ENCODE data around the gene MCC.

Gene MCC

GRCh38 chr5:113202746-113203716 is 285.2 kb downstream of the MCC start:
- in situ Hi-C loops (cut with MboI; ENCODE audit: low pct_unique_long_range_greater_than_20kb, low sequenced_read_pairs) = no loop called here
- DNase-seq = no peak

DNA sequence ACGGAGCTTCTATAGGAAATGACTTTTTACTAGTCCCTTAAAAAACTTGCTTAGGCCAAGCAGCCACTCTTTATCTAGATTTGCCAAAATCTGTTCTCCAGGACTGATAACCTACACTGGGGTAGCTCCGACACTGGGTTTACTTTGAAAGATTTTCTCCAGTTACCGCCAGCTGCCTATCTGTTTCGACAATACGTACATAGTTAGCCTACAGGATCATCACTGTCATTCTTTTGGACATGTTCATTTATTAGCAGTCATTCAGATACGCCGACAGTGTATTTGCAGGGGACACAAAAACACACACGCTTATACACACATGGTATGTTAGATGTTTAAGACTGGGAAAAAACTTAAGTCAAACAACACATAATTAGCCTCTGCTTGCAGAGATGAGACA is 286.0 kb downstream of the MCC start:
- in situ Hi-C loops (cut with MboI; ENCODE audit: low pct_unique_long_range_greater_than_20kb, low sequenced_read_pairs) = no loop called here
- no peak for DNase-seq

DNA sequence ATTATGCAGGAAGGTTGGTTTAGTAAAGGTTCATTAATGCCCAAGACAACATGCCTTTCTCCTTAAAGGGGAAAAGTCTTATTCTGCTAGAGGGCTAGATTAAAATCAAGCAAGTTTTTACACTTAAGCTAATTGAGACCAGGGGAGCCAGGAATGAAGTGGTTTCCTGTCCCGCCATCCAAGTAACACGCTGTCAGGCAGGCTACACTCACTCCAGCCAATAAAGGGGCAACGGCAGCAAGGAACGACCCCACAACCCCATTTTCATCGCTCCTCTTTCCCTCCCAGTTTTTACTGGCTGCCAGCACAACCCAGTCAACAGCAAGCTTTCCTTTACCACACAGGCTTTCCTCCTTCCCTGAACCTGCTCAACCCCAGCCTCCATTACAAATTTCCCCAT is 286.5 kb downstream of the MCC start:
- DNase-seq = no peak
- in situ Hi-C loops (cut with MboI; ENCODE audit: low pct_unique_long_range_greater_than_20kb, low sequenced_read_pairs) = no loop called here

DNA sequence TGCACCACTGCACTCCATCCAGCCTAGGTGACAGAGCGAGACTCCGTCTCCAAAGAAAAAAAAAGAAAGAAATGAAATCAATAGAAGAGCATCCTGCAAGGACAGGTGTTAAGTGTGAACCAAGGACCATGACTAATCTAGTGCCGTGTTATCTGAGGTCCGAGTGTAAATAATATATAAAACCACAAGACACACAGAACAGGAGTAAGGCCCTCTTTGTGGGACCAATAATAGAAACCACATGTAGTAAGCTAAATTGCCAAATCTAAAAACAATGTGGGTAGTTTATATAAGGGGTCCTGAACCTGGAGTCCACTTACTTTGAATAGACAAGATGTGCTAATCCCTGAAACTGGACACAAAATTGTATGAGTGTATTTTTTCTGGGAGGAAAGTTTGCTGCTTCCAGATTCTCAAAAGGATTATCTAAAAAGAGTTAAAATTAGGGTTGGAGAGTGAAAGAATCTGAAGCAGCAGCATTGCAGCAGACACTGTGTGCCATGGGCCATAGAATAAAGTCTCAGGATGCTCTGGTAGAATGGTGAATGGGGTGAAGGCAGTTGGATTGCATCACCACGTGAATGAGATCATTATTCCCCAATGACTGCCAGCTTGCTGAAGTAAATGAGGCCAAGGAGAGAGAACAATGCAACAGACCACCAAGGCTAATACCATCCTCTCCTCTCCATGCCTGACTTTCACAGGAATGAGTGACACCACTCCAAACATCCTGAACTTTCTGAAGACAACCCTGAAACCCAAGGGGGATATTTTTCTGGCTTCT is 288.9 kb downstream of the MCC start:
- in situ Hi-C loops (cut with MboI; ENCODE audit: low pct_unique_long_range_greater_than_20kb, low sequenced_read_pairs) = no loop called here
- DNase-seq = no peak

DNA sequence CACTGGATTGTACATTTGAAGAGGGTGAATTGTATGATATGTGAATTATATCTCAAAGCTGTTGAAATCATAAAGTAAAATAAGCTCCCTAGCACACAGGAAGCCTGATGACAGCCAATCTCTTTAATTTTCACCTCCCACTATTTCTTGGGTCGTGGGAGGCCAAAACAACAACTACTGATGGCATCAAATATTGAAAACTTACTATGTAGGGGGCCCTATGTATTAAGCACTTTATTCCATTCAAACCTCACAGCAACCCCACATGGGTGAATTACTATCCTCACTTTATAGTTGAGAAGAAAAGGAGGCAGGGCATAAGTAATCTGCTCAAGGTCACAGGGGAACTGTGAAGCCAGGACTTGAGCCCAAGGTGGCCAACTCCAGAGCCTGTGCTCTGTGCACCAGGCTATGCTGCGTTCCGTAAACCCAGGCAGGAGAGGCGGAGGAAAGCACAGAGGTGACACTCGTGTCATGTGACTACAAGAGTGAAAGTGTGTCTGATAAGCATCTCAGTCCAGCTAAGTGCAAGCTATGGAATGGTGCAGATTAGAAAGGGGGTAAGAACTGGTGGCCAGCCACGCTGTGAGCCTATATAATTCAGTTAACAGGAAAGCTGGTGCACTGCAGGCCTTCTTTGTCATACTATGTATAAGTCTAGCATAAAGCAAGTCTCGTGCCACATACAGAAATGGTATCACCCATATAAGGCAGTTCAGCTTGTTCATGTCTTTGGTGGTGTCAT is 290.6 kb downstream of the MCC start:
- in situ Hi-C loops (cut with MboI; ENCODE audit: low pct_unique_long_range_greater_than_20kb, low sequenced_read_pairs) = no loop called here
- no peak for DNase-seq

DNA sequence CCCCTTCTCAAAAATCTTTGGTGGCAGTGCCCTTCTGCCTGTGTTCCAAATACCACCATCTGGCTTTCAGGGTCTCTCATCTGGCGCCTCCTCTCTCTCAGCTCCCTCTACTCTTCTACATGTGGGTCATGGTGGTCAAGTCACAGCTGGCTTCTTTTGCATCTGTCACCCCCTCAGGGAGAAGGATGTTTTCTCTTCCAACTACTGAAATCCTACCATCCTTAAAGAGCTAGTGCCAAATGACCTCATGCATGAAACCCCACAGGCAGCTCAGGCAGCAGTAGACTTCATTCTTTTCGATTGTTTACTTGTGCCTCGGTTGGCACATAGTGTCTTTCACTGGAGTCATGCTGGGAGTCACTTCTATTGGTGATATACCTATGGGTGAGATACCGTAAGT is 292.5 kb downstream of the MCC start:
- in situ Hi-C loops (cut with MboI; ENCODE audit: low pct_unique_long_range_greater_than_20kb, low sequenced_read_pairs) = no loop called here
- no peak for DNase-seq

DNA sequence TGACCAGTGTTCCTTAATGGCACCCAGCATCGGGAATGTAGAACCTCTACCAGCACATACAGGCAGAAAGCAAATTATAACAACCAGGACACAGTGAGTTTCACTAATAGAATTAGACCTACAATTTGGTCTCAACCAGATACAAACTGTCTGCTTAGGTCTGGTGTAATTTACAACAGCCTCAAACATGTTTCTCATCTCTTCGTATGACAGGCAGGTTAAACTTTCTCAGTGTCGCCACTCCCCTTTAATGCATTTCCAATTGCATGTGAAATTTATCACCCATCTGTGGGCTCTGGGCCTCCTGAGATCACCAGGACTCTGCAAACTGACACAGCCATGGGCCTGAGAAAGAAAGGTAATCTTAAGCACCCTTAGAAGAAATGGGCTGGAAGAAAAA is 293.0 kb downstream of the MCC start:
- no peak for DNase-seq
- in situ Hi-C loops (cut with MboI; ENCODE audit: low pct_unique_long_range_greater_than_20kb, low sequenced_read_pairs) = no loop called here

DNA sequence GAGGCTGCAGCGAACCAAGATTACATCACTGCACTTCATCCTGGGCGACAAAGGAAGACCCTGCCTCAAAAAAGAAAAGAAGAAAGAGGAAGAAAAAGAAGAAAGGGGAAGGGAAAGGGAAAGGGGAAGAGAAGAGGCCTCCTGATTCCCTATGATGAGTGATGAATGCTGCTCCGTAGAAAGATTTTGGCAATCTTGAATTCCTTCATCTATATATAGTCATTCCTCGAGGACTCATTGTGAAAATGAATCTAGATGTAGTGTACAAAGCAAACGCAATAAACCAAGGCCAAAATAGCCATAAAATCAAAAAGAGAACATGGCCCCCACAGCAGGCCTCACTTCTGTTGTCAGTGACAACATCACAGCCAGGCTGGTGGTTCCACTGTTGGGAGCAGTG is 293.7 kb downstream of the MCC start:
- DNase-seq = no peak
- in situ Hi-C loops (cut with MboI; ENCODE audit: low pct_unique_long_range_greater_than_20kb, low sequenced_read_pairs) = no loop called here

DNA sequence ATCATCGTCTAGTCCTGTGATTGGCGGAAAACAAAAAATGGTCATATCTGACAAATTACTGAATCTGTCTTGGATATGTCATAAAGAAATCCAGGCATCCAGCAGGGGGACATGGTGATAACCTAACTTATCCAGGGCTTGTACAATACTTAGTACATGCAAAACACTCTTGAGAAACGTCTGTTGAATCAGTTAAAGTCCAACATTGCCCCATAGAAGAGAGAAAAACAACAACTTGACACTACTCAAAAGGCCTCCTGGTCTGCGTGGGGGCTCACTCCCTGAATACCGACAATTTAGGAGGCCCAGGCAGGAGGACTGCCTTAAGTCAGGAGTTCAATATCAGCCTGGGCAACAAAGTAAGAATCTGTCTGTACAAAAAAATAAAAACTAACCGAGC is 294.1 kb downstream of the MCC start:
- in situ Hi-C loops (cut with MboI; ENCODE audit: low pct_unique_long_range_greater_than_20kb, low sequenced_read_pairs) = no loop called here
- DNase-seq = no peak

DNA sequence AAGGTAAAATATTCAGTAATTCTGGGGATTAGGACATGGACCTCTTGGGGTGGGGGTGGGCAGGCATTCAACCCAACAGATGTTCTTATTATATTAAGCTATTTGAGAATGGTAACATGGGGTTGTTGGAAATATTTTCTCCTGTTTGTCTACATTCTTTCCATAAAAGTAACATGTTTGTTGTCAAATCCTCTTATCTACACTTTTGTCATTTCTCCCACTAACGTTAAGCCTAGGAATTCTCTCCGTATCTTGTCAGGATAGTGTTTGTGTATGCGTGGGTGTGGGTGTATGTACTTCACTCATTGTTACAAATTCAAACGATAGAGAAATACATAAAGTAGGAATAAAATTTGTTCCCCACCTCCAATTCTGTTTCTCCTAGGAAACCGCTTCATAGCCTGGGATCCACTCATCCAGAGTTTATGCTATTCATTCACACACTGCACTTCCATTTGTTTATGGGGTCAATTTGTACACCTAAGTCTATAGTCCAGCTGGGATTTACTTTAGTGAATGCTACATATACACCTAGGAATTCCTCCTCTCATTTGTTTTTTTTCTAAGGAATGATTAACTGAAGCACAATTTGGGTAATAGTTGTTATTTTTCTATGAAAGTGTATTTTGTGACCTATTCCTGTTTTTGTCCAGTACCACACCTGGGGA is 294.8 kb downstream of the MCC start:
- in situ Hi-C loops (cut with MboI; ENCODE audit: low pct_unique_long_range_greater_than_20kb, low sequenced_read_pairs) = no loop called here
- DNase-seq = no peak

GRCh38 chr5:113192541-113192940 is 295.7 kb downstream of the MCC start:
- in situ Hi-C loops (cut with MboI; ENCODE audit: low pct_unique_long_range_greater_than_20kb, low sequenced_read_pairs) = no loop called here
- no peak for DNase-seq

DNA sequence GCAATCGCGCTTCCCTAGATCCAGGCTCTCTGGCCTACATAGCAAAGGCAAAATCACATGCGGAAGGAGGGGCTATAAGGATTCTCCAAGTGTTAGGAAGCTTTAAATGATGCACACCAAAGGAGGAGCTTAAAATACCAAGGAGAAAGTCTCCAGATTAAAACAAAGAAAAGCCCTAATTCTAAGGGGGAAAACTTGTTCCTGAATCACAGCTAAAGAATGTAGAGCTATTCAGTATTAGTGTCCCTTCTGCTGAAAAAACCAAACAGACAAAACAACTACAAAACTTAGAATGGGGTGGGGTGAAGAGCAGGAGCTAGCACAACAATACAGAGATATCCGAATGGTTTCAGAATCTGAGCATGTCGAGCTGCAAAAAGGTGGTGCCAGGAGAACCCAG is 297.9 kb downstream of the MCC start:
- in situ Hi-C loops (cut with MboI; ENCODE audit: low pct_unique_long_range_greater_than_20kb, low sequenced_read_pairs) = no loop called here
- DNase-seq = no peak

GRCh38 chr5:113189291-113189690 is 299.0 kb downstream of the MCC start:
- in situ Hi-C loops (cut with MboI; ENCODE audit: low pct_unique_long_range_greater_than_20kb, low sequenced_read_pairs) = no loop called here
- no peak for DNase-seq

DNA sequence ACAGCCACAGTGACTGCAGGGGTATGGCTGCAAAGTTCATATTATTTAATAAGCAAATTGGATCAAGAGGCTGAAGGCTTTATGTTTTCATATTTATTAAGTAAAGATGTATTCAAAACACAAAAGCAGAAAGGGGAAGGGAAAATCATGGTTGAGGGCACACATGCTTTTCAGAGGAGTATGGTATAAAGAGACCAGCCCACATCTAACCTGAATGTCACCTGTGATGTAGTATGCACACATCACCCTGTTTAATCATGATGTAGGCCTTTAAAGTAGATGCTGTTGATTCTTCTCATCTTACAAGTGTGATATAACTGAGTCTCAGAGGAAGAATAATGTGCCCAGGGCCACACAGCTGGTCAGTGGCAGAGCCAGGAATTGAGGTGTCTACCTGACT is 299.8 kb downstream of the MCC start:
- in situ Hi-C loops (cut with MboI; ENCODE audit: low pct_unique_long_range_greater_than_20kb, low sequenced_read_pairs) = no loop called here
- DNase-seq = no peak

DNA sequence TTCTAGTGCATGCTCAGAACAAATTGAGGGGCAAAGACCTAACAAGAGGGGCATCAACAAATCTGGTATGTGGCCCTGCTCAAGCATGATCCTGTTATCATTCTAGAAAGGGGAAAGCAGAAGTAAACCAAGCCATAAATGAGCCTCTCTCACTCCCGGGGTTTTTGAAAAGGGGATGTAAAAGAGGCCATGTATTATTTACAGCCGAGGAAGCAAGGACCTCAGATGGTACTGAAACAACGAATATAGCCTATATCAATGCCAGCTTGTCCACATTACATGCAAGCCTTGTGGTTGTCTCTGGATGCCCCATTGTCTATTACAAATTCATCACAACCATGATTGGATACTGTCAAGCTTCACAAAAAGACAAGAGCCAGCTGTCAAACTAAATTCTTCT is 300.3 kb downstream of the MCC start:
- in situ Hi-C loops (cut with MboI; ENCODE audit: low pct_unique_long_range_greater_than_20kb, low sequenced_read_pairs) = no loop called here
- peak; percentile 43 for DNase-seq

DNA sequence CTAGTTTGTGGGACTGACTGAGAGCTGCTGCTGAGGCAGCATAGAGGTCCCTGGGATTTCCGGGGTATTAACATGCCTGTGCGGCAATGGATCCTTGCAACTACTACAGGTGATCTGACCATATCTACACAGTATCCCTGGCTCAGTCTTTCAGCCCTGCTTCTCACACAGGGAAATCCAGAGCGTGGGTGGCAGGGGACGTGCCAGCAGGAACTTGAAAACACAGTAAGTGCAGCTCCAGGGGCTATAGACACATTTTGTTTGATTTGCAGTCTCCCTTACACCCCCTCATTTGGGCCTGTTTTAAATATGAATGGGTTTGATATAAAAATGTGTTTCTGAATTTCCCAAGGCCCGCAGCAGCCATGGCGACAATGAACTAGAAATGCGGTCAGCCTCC is 302.2 kb downstream of the MCC start:
- in situ Hi-C loops (cut with MboI; ENCODE audit: low pct_unique_long_range_greater_than_20kb, low sequenced_read_pairs) = no loop called here
- no peak for DNase-seq

GRCh38 chr5:113183694-113184093 is 304.6 kb downstream of the MCC start:
- no peak for DNase-seq
- in situ Hi-C loops (cut with MboI; ENCODE audit: low pct_unique_long_range_greater_than_20kb, low sequenced_read_pairs) = no loop called here

DNA sequence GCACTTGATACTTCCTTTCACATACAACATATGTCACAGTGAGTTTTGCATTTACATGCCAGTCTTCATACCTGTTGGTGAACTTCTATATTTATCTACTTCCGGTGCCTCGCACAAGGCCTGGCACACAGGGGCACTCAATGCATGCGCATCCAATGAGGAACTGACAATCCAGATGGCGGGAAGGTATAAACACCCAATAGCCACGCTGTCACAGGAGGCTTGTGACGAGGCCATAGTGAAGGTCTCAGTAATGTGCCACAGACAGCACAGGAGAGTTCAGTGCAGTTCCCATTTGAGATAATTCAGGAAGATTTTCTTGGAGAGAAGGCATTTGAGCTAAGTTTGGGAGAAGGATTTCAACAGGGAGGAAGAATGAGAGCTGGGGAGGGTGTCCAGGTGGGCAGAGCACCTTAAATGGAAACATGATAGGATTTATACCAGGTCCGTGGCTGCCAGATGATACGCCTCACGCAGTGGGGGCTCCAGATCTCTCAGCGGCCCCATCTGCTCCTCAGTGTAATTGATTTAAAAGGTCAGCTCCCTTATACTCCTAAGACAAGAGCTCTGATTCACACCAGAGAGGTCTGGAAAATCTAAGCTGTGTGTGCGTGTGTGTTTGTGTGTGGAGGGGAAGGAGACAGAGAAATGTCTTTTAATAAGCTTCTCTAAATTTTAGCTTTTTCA is 305.5 kb downstream of the MCC start:
- no peak for DNase-seq
- in situ Hi-C loops (cut with MboI; ENCODE audit: low pct_unique_long_range_greater_than_20kb, low sequenced_read_pairs) = no loop called here
